Measurements from ENCODE around the gene AMBP.

- TF ChIP-seq EZH2 (IDR thresholded peaks at IDR 0.05; ENCODE audit: low read depth) (no peak), CTCF (conservative IDR thresholded peaks at IDR 0.05) (no peak)
Measured at GRCh38 chr9:114102484-114102883, 24.4 kb upstream of the AMBP start.

Data from PC-9 (cell line).